Stimulated activated CD4-positive, alpha-beta T cell treated with anti-CD3 and anti-CD28 coated beads, TNF-alpha, amount 100 ng/mL, for 24 hours (primary cell): ENCODE results near the gene RBM41.
"Not testable (repeated sequence)": the region's sequence is repeated elsewhere in the genome, so short reads cannot be mapped to it uniquely, and the experiment has no call there.

Experiments used
- DNase-seq, 3 experiments: peaks; one replicate each; pipeline ENCODE4 v3.0.0-alpha.2; 2020; ENCODE audit warnings: low read depth in 3 of 3

RBM41 gene

DNA sequence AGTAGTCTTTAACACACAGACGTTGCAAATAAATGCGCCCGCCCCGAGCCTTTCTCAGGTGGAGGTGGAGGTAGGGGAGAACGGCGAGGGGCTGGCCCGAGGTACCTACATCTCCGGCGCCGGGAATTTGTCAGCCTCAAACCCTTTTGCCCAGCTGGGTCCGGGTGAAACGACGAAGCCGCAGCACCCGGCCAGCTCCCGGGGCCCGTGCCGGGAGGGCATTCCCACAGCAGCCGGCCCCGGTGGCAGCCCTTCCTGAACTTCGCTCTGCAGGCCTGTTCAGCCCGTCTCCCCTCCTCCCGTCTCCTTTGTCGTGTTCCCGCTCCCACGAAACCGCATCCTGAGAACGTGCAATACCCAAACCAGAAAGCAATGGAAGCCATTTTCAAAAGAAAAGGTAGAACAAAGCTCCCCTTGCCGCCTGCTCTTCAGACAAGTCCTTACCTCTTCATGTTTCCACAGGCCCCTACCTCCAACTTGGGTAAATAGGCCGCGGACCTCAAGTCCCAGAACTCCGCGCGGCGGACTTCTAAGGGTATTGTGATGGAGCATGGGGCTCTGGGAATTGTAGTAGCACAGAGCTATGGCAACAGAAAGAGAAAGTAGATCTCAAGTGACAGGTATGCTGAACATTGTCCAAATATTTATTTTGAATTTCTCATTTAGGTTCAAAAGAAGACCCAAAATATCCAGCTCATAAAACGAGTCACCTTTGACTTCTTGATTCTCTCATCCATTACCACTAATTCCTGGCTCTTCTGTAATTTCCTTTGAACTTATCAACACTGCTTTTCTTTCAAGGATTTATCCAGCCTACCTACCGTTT, at the start of gene RBM41:
RBM41 (minus strand) TSS at position 501 of the 826 bp plus-strand sequence; CDS start at position 452, 49 bp downstream.
- peak; percentile 44 to 65 (median 55) for DNase-seq

DNA sequence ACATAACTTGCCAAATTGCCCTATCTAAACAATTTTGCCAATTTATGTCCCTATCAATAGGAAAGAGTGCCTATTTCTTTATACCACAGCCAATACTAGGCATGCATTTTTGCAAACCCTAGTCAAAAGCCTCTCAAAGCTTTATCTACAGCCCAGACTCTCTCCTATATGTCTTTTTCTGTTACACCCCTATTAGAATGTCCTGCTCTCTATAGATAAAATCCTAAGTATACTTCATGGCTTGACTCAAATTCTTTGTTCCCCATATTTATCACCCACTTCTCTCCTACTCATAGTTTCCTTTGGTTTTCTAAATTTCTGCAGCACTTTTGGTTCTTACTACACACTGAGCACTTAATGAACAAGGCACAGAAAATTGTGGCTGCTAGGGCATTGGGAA, 49.6 kb upstream of the RBM41 start:
- DNase-seq: no peak

DNA sequence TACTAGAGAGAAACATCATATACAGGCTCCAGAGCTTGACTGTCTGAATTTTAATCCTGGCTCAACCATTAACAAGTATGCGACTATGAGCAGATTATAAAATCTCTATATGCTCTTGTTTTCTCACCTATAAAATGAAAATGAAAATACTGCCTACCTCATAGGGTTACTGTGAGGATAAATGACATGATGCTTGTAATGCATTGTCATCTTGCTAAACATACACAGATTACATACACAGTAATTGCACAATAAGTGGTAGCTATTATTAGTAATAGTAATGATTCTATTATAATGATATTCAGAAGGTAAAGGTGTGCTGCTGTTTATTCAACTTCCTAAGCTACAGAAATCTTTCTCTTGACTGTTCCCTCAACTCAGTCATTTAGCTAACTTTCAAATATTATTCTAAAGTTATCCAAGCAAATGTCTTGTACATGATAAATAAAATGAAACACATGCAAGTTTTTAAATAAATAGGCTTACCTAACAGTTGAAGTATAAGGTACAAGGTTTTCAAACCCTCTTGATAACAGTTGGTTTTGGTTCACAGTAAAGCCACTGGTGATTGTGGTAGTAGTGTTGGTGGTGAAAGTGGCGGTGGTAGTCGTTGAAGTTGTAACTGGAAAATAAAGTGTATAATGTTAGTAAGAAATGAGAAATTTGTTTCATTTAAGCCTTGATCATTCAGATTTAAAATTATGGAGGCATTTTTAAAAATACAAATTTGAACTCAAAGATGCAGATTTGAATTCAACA, 48.7 kb upstream of the RBM41 start:
- DNase-seq: no peak

DNA sequence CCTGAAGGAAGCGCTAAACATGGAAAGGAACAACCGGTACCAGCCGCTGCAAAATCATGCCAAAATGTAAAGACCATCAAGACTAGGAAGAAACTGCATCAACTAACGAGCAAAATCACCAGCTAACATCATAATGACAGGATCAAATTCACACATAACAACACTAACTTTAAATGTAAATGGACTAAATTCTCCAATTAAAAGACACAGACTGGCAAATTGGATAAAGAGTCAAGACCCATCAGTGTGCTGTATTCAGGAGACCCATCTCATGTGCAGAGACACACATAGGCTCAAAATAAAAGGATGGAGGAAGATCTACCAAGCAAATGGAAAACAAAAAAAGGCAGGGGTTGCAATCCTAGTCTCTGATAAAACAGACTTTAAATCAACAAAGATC, 39.0 kb upstream of the RBM41 start:
- not testable (repeated sequence) for DNase-seq

DNA sequence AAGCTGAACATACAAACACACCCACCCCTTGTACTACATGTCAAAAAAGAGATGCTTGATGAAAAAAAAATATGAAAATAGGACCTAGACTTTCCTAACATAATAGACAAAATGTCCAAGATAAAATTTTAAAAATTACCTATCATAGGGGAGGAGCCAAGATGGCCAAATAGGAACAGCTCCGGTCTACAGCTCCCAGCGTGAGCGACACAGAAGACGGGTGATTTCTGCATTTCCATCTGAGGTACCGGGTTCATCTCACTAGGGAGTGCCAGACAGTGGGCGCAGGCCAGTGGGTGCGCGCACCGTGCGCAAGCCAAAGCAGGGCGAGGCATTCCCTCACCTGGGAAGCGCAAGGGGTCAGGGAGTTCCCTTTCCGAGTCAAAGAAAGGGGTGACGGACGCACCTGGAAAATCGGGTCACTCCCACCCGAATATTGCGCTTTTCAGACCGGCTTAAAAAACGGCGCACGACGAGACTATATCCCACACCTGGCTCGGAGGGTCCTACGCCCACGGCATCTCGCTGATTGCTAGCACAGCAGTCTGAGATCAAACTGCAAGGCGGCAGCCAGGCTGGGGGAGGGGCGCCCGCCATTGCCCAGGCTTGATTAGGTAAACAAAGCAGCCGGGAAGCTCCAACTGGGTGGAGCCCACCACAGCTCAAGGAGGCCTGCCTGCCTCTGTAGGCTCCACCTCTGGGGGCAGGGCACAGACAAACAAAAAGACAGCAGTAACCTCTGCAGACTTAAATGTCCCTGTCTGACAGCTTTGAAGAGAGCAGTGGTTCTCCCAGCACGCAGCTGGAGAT, 37.2 kb upstream of the RBM41 start:
- not testable (repeated sequence) for DNase-seq

DNA sequence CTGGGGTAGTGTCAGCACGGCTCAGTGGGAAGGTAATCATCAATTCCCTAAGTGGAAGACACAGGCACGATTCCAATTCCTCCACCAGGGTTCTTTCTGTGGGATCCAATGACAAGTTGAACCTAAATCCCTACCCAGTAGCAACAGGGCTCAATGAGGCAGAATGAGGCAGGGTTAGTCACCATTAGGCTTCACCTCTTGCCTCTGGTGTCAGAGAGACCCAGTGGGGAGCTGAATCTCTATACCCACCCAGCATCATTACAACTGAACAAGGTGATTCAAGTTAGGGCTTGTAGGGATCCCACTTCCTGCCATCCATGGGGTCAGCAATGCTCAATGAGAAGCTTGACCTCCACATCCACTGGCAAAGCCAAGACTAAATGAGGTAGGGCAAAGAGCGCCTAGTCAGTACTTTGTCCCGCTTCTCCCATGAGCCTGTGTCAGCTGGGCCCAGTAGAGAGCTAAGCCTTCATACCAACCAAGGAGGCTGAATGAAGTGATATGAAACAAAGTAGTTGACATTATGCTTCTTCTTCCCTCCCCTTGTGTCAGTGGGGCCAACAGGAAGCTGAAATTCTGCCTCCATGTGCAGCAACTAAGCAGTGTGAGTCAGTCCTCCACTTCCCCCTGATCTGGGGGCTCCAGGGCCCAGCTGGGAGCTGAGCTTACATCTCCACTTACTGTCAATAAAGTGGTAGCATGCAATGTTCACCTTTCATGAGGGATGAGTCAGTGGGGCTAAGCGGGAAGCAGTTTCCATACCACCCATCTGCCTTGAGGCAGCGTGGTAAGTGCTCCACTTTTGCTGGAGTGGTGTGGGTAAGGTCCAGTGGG, 36.4 kb upstream of the RBM41 start:
- peak in 1 of 3 experiments; percentile 1 for DNase-seq

DNA sequence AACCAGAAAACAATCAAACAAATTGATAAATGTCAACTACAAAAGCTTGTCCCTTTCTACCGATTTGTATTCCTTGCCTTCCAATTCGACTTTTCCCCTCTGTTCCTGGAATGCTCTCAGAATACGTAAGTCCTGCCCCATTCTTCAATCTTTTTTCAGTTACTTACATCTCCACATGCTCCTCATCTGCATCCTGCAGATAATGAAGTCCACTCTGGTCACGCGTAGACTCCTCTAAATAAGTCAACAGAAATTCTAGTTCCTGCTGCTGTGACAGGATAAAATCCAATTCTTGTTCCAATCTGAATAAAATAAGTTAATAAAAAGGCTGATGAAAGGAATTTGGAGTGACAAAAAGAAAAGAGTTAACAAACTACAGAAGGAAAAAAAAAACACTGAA, 34.4 kb upstream of the RBM41 start:
- no peak for DNase-seq

DNA sequence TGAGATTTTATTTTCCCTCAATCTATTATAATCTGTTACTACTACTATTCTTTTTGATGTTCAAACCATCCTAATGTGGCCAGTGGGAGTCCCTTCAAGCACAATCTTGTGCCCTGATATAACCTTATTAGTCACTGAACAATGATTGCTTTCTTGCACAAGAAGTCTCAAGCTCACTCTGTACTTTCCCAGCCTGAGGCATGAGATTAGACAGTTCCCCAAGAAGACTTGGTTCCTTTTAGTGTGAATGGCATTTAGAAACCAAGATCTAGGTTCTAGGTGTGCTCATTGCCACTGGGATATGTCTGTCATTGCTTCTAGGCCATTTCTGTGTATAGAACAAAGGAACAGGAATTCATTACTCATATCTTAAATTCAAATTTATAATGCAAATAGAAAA, 28.0 kb upstream of the RBM41 start:
- DNase-seq: no peak

DNA sequence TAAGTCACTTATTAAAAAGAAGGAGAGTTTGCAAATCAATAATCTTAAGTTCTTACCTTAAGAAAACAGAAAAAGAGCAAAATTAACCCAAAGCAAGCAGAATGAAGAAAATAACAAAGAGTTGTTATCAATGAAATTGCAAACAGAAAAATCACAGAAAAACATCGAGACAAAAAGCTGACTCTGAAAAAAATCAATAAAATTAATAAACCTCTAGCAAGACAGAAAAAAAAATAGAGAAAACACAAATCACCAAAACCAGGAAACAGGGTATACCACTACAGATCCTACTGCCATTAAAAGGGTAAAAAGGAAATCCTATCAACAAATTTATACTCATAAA, 17.3 kb upstream of the RBM41 start:
- DNase-seq: no peak

DNA sequence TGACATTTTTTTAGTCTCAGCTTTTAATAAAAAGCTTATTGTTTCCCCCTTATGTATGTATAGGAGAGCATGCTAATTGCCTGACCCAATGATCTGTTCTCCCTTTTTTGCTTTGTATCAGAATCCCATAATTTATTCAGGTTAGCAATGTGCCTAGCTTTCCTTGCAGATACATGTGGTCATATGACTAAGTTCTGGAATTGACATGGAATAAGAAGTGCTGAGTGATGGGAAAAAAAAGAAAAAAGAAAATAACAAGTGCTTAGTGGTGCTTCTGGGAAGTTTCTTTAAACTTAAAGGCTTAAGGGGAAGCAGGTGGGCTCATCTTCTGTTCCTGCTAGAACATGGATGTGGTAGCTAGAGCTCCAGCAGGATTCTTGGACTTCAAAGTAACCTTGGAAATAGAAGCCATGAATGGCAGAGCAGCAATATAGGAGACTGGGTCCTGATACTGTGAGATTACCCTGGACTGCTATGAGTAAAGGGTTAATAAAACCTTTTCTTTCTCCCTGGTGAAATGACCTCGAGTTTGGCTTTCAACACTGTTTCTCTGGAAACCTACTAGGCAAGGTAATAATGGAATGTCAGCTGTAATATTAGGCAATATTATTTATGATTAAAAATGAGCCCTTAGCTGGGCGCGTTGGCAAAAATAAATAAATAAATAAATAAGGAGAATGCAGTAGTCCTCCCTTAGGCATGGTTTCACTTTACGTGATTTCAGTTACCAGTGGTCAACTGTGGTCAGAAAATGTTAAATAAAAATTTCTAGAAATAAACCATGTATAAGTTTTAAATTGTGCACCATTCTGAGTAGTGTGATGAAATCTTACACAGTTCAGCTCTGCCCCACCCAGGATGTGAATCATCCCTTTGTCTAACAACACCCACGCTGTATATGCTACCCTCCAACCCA, 16.7 kb upstream of the RBM41 start:
- DNase-seq: no peak

DNA sequence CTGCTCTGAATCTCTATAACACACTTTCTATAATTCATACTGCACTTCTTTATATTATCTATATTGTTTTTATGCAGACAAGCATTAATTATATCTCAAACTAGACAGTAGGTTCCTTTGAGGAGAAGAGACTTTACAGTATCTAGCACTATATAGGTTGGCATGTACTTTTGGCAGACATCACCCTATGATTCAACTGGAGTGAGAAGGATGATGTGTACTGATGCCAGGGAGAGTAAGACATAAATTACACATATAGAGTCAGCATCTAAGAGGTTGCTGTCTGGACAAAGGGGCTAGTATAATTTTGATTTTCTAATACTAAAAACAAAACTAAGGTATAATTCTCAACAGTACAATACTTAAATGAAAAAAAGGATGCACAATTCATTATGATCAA, 5.1 kb upstream of the RBM41 start:
- DNase-seq: no peak

DNA sequence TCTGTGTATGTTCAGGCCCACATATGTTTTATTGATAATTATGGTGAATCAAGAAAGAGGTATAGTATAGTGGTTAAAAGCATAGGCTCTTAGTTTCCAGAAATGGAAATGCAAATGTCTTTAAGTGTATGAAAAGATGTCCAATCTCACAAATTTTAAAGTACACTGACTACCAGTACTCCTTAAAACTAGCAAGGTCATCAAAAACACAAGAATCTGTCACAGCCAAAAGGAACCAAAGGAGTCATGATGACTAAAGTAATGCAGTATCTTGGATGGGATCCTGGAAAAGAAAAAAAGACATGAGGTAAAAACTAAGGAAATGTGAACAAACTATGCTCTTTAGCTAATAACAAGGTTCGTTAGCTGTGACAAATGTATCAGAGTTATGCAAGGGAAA, 661 bp upstream of the RBM41 start:
- no peak for DNase-seq

DNA sequence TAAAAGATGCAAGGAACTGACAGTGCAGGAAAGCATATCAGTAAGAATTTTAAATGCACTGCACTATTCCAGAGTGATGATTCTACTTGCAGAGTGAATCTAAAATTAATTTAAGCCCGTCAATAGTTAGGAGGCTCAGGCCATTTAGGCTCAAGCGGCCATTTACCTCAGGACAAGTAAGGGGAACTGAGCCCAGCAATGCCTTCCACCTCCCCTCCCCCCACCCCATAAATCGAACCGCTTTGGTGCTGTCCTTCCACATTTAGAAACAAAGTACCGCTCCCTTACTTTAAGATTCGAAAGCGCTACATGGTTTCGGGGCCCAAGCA, 665 bp downstream of the RBM41 start:
- no peak for DNase-seq

DNA sequence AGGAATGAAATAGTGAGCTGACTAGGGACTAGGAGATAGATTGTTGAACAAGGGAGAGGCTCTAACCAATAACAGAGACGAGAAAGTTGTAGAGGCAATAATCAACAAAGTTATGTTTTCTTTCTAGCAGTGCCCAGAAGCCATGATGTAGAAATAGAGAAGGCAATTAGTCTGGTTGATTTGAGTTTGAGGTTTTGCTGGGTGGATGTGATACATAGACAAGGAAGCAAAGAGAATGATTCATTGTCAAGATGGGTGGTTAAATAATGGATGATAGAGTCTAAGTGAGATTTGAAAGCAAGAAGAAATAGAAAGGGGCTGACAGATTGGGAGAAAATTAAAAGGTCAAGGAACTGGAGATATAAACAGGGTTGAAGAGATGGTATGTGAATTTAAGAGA, 11.2 kb downstream of the RBM41 start:
- DNase-seq: no peak

DNA sequence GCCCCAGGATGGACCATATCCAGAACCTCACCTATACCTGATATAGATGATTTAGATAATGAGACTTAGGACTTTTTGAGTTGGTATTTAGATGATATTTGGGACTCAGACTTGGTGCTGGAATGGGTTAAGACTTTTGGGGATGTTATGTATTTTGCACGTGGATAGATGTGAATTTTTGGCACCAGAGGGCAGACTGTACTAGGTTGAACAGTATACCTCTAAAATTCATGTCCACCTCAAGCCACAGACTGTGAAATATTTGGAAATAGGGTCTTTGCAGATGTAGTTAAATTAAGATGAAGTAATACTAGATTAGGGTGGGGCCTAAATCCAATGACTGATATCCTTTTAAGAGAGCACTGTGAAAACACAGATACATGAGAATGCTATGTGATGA, 15.6 kb downstream of the RBM41 start:
- DNase-seq: no peak

DNA sequence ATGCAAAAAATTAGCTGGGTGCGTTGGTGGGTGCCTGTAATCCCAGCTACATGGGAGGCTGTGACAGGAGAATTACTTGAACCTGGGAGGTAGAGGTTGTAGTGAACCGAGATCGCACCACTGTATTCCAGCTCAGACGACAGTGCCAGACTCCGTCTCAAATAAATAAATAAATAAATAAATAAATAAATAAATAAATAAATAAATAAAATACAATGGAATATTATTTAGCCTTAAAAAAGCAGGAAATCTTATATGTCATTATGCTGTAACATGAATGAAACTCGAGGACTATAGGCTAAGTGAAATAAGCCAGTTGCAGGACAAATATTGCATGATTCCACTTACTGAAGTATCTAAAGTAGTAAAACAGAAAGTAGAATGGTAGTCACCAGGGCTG, 42.5 kb downstream of the RBM41 start:
- no peak for DNase-seq

DNA sequence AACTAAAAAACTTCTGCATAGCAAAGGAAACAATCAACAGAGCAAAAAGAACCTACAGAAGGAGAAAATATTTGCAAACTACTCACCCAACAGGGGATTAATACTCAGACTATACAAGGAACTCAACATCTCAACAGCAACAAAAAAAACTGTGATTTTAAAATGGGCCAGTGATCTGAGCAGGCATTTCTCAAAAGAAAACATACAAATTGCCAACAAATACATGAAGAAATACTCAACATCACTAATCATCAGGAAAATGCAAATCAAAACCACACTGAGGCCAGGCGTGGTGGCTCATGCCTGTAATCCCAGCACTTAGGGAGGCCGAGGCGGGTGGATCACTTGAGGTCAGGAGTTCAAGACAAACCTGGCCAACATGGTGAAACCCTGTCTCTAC, 60.9 kb downstream of the RBM41 start:
- not testable (repeated sequence) for DNase-seq

DNA sequence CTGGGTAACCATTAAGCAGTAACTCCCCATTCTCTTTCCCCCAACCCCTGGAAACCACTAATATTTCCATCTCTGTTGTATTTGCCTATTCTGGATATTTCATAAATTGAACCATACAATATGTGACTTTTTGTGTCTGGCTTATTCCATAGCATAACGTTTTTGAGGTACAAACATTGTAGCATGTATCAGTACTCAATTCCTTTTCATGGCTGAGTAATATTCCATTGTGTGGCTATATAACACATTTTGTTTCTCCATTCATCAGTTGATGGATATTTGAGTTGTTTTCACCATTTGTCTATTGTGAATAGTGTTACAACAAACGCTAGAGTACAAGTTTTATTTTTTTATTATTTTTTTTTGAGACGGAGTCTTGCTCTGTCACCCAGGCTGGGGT, 63.6 kb downstream of the RBM41 start:
- no peak for DNase-seq

DNA sequence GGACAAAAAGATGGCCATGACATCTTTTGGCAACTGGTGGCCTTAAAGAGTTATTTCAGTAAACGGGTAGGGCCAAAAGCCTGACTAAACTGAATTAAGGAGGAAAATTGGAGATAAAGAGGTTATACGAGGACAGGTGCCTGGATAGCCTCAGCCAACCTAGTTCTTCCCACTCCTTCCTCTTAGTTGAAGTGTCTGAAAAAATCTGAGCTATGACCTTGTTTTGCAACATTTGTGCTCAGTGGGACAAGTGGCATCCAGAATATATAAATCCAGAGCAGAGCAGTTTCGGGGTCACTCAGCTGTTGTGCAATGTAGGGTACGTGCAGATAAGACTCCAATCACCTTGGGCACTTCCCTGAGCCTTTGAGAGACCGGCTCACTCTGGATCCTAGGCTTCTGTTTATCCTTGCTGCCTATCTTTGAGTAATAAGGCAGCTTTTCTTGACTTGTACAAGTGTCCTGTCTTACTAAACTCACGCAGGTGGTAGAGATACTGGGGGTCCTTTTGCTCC, 68.4 kb downstream of the RBM41 start:
- DNase-seq: no peak

DNA sequence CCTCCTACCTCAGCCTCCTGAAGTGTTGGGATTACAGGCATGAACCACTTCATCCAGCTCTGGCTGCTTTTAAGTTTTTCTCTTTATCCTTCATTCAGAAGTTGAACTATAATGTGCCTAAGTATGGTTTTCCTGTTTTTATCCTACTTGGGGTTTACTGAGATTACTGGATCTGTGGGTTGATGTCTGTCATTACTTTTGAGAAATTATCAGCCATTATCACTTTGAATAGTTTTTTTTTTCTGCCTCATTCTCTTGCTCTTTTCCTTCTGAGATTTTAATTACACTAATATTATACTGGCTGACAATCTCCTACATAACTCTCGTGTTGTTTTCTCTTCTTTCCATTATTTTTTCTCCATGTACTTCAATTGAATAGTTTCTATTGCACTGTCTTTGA, 71.0 kb downstream of the RBM41 start:
- DNase-seq: no peak
